Breast epithelium (tissue), 4 donors: ENCODE results near the gene ANKRD20A1. TPM values are rescaled to one million over a fixed set of nuclear protein-coding genes. Genes with fewer than 3 reads are reported as not detected.
"Not testable (repeated sequence)": the region's sequence is repeated elsewhere in the genome, so short reads cannot be mapped to it uniquely, and the experiment has no call there.

Source experiments
- DNase-seq, 2 donors: peaks; one replicate each; pipeline ENCODE4 v3.0.0-alpha.2; 2019; ENCODE audit warnings: low spot score in 2 of 2
- H3K27ac ChIP-seq, 2 donors: fragments of 200-600 bp; sonication (generic) in 1 of 2; one replicate each; pipeline ENCODE4 v1.5.1; 2016 to 2019; ENCODE audit warnings: mild to moderate bottlenecking in 1 of 2
- H3K27me3 ChIP-seq, 2 donors: fragments of 200-600 bp; sonication (generic) in 1 of 2; one replicate each; pipeline versions ENCODE4 v1.5.1 to v1.6.0; 2017 to 2019; ENCODE audit warnings: control low read depth in 1 of 2, mild to moderate bottlenecking in 1 of 2
- H3K36me3 ChIP-seq: fragments of 200-600 bp; one replicate; pipeline ENCODE4 v1.5.1; 2019
- H3K4me1 ChIP-seq, 2 donors: fragments of 200-600 bp; sonication (generic); one replicate each; pipeline ENCODE4 v1.5.1; 2016 to 2019; ENCODE audit warnings: control low read depth in 1 of 2
- H3K4me3 ChIP-seq, 3 donors: fragments of 200-600 bp; sonication (generic); 1 replicate in 2 of 3; 2 replicates in 1 of 3; pipeline ENCODE4 v1.5.1; 2016 to 2019; ENCODE audit warnings: mild to moderate bottlenecking in 3 of 3, moderate library complexity in 2 of 3
- H3K9me3 ChIP-seq, 2 donors: fragments of 200-600 bp; sonication (generic) in 1 of 2; one replicate each; pipeline ENCODE4 v1.5.1; 2016 to 2019; ENCODE audit warnings: control low read depth in 1 of 2
- intact Hi-C: fragments of 100-400 bp; cut with DNase I; formaldehyde crosslinking; loops from one replicate; pipeline ENCODE4 v1.15.1; 2023; ENCODE audit warnings: low total_unique reads
- total RNA-seq, 3 donors: library from RNA; depleted of rRNA; stranded (reverse); fragments of >200 nt; gene quantifications; one replicate each; pipeline ENCODE4 v1.1.0, GENCODE V29; 2016

The ANKRD20A1 gene
- total RNA-seq = 1 to 10 TPM in 2 of 3 donors, under 1 TPM in 1; 0.16 to 2.9 (median 2.2) TPM

- DNase-seq, H3K27me3 ChIP-seq, H3K27ac ChIP-seq, H3K9me3 ChIP-seq, H3K36me3 ChIP-seq, H3K4me1 ChIP-seq, intact Hi-C loops, H3K4me3 ChIP-seq: not testable (repeated sequence)
These were observed at the start of gene ANKRD20A1 for GRCh38 chr9:67858871-67859270. TSS of gene ANKRD20A1 (plus strand) at chr9:67858931. CDS start at chr9:67859427, 496 bp downstream.

- H3K27me3 ChIP-seq = not testable (repeated sequence)
These were observed 26.6 kb upstream of the ANKRD20A1 start for GRCh38 chr9:67832088-67832487.

More at GRCh38 chr9:67832088-67832487, 26.6 kb upstream of the ANKRD20A1 start:
- H3K4me3 ChIP-seq, DNase-seq, intact Hi-C loops, H3K36me3 ChIP-seq, H3K27ac ChIP-seq, H3K9me3 ChIP-seq, H3K4me1 ChIP-seq: not testable (repeated sequence)
